K562 (cell line): Measurements from ENCODE around the gene CACNA2D3. TPM values are rescaled to one million over a fixed set of nuclear protein-coding genes. Genes with fewer than 3 reads are reported as not detected.

ENCODE experiments used
- ATAC-seq: fragments of 200-7000 bp; cut with Tn5 transposase; 3 replicates; pipeline ENCODE4 v1.9.1; 2020; ENCODE audit warnings: moderate library complexity
- BruUV-seq: library from RNA; stranded (reverse); fragments of 400-500 nt; replicated peaks from 2 replicates; lab custom pipeline; 2021; lab: Mats Ljungman, UMichigan
- CTCF ChIA-PET: fragments of 300-600 bp; formaldehyde crosslinking; extraction: SDS; loops from one replicate; lab custom pipeline; 2021; ENCODE audit warnings: low intra/inter-chr PET ratio; lab: Yijun Ruan, JAX
- POLR2A ChIA-PET: fragments of 300-600, 350-650 bp; sonication (Branson Sonifier 250); formaldehyde crosslinking; extraction: SDS; loops from one replicate; lab custom pipeline; 2021; ENCODE audit warnings: antibody characterized with exemption, inconsistent platforms; lab: Yijun Ruan, JAX
- DNase-seq, 4 experiments: peaks; one replicate each; pipeline versions ENCODE4 v3.0.0 to v3.0.0-alpha.2; 2011 to 2018; ENCODE audit warnings: low spot score in 3 of 4, mixed read lengths in 3 of 4; ENCODE audit errors: extremely low read depth in 1 of 4
- FAIRE-seq: peaks from 2 replicates; lab custom pipeline; 2011; peaks lifted over from hg19 to GRCh38; lab: Jason Lieb, UNC
- H2AFZ ChIP-seq: 2 replicates; pipeline ENCODE4 v1.6.0; 2011; ENCODE audit warnings: low read depth, low read length, control low read depth, inconsistent platforms
- H3K27ac ChIP-seq: fragments of 200-600 bp; 3 replicates; pipeline ENCODE4 v1.8.0; 2011; ENCODE audit warnings: low read depth, mild to moderate bottlenecking, control low read depth, inconsistent platforms, low read length, moderate library complexity, mixed read lengths; ENCODE audit errors: extremely low read depth
- H3K27me3 ChIP-seq, 2 experiments: fragments of 300-600 bp in 1 of 2; 2 replicates in 1 of 2; 3 replicates in 1 of 2; pipeline versions ENCODE4 v1.6.0 to v1.8.0; 2011; ENCODE audit warnings: inconsistent platforms in 2 of 2, low read length in 2 of 2, mild to moderate bottlenecking in 1 of 2, mixed read lengths in 1 of 2, moderate library complexity in 1 of 2; ENCODE audit not compliant: control insufficient read depth in 2 of 2, insufficient read depth in 2 of 2
- H3K36me3 ChIP-seq: fragments of 300-600 bp; 3 replicates; pipeline ENCODE4 v1.8.0; 2011; ENCODE audit warnings: mild to moderate bottlenecking, low read length, inconsistent platforms; ENCODE audit not compliant: control insufficient read depth, insufficient read depth
- H3K4me1 ChIP-seq, 2 experiments: fragments of 200-600 bp in 1 of 2; replicated peaks in 1 of 2; 2 replicates in 1 of 2; 3 replicates in 1 of 2; pipeline versions ENCODE4 v1.5.1 to v1.8.0; 2011; ENCODE audit warnings: inconsistent platforms in 2 of 2, low read length in 2 of 2, mild to moderate bottlenecking in 1 of 2, mixed read lengths in 1 of 2, moderate library complexity in 1 of 2; ENCODE audit not compliant: control insufficient read depth in 2 of 2, insufficient read depth in 2 of 2
- H3K4me2 ChIP-seq: 2 replicates; pipeline ENCODE4 v1.6.1; 2011; ENCODE audit warnings: low read length, control low read depth, inconsistent platforms, mixed read lengths; ENCODE audit not compliant: insufficient read depth
- H3K4me3 ChIP-seq: fragments of 200-600 bp; sonication (generic), shearing (Covaris generic); 2 replicates; pipeline ENCODE4 v1.5.1; 2016; ENCODE audit warnings: control low read depth, inconsistent platforms
- H3K79me2 ChIP-seq: fragments of 200-600 bp; 3 replicates; pipeline ENCODE4 v1.8.0; 2011; ENCODE audit warnings: low read length, inconsistent platforms; ENCODE audit not compliant: control insufficient read depth, insufficient read depth
- H3K9ac ChIP-seq, 2 experiments: 2 replicates each; pipeline versions ENCODE4 v1.6.0 to v1.6.1; 2011; ENCODE audit warnings: low read depth in 2 of 2, low read length in 2 of 2, control low read depth in 1 of 2, inconsistent platforms in 1 of 2, mild to moderate bottlenecking in 1 of 2, mixed read lengths in 1 of 2; ENCODE audit not compliant: insufficient read depth in 1 of 2
- H3K9me1 ChIP-seq: one replicate; pipeline ENCODE4 v1.6.0; 2011; ENCODE audit warnings: inconsistent platforms, mild to moderate bottlenecking, low read length, moderate library complexity; ENCODE audit not compliant: control insufficient read depth, insufficient read depth
- H3K9me3 ChIP-seq: replicated peaks from 2 replicates; pipeline ENCODE4 v1.5.1; 2011; ENCODE audit warnings: low read depth, low read length, inconsistent platforms; ENCODE audit not compliant: control insufficient read depth, insufficient read depth
- H4K20me1 ChIP-seq: replicated peaks from 2 replicates; pipeline ENCODE4 v1.6.1; 2011; ENCODE audit warnings: low read length, inconsistent platforms, mixed read lengths; ENCODE audit not compliant: control insufficient read depth, insufficient read depth
- COPS2 ChIP-seq: fragments of 450-650 bp; conservative IDR thresholded peaks from 2 replicates; pipeline ENCODE4 v1.6.1; 2016; ENCODE audit warnings: mild to moderate bottlenecking, moderate library complexity
- DACH1 ChIP-seq: fragments of 450-650 bp; IDR thresholded peaks from 2 replicates; pipeline ENCODE4 v1.6.1; 2018; ENCODE audit not compliant: partially characterized antibody
- LCOR ChIP-seq: sonication (generic); formaldehyde crosslinking; IDR thresholded peaks from 2 replicates; pipeline ENCODE4 v1.8.0; 2022; ENCODE audit warnings: mild to moderate bottlenecking, missing genetic modification reagents
- MTA3 ChIP-seq: fragments of 450-650 bp; formaldehyde crosslinking; IDR thresholded peaks from 2 replicates; pipeline ENCODE4 v1.6.1; 2017; ENCODE audit warnings: mild to moderate bottlenecking, borderline replicate concordance
- NCOR1 ChIP-seq: fragments of 450-650 bp; IDR thresholded peaks from 2 replicates; pipeline ENCODE4 v1.6.1; 2016; ENCODE audit warnings: mild to moderate bottlenecking, moderate library complexity
- NFRKB ChIP-seq: fragments of 450-650 bp; IDR thresholded peaks from 2 replicates; pipeline ENCODE4 v1.6.1; 2016; ENCODE audit warnings: low read depth
- SMAD2 ChIP-seq: fragments of 150-350 bp; IDR thresholded peaks from 2 replicates; pipeline ENCODE4 v1.6.1; 2014; ENCODE audit warnings: low read depth, mild to moderate bottlenecking, low read length
- TRIM28 ChIP-seq: fragments of 450-650 bp; IDR thresholded peaks from 2 replicates; pipeline ENCODE4 v1.6.1; 2017
- ZFP30 ChIP-seq: fragments of 250-450 bp; sonication (Bioruptor Pico); IDR thresholded peaks from 2 replicates; pipeline ENCODE4 v1.8.0; 2022; ENCODE audit warnings: moderate library complexity, mild to moderate bottlenecking, inconsistent platforms, borderline replicate concordance
- ZNF324 ChIP-seq: fragments of 250-450 bp; sonication (Bioruptor Pico); IDR thresholded peaks from 2 replicates; pipeline ENCODE4 v1.4.0; 2020; ENCODE audit warnings: mild to moderate bottlenecking
- ZNF445 ChIP-seq: fragments of 250-450 bp; sonication (Bioruptor Pico); IDR thresholded peaks from 2 replicates; pipeline ENCODE4 v1.4.0; 2020; ENCODE audit warnings: low read depth, mild to moderate bottlenecking, moderate library complexity
- ZNF644 ChIP-seq: fragments of 200-800 bp; sonication (Bioruptor generic); IDR thresholded peaks from 2 replicates; pipeline ENCODE4 v1.6.1; 2016; ENCODE audit warnings: low read depth, missing genetic modification characterization, missing compliant biosample characterization
- WGBS: fragments of 100-300 bp; shearing (Covaris generic); methylation state at CpG from one replicate; pipeline ENCODE4 v1.1.6; 2016; ENCODE audit warnings: low coverage, mixed read lengths; ENCODE audit not compliant: insufficient coverage; ENCODE audit errors: missing lambda C conversion rate; 5-methylcytosine and 5-hydroxymethylcytosine counted together
- in situ Hi-C: fragments of 300-500 bp; cut with MboI; formaldehyde crosslinking; loops from 4 replicates; pipeline ENCODE4 v1.15.0; 2018; ENCODE audit warnings: inconsistent platforms, mixed read lengths
- intact Hi-C: fragments of 100-400 bp; cut with micrococcal nuclease; formaldehyde crosslinking; loops from 2 replicates; pipeline ENCODE4 v1.14.2; 2022
- polyA plus RNA-seq, 8 experiments: library from polyadenylated mRNA; depleted of rRNA in 4 of 8; stranded (reverse) in 5 of 8; unstranded in 3 of 8; fragments of >200 nt; fragmentation: Nextera tagmentation in 2 of 8; fragmentation: Illumina TruSeq in 1 of 8; extraction: Ambion mirVana in 2 of 8; extraction: Trizol in 1 of 8; gene quantifications; 2 replicates each; pipeline versions ENCODE4 v1.2.1 to v1.2.3, GENCODE V29; 2011 to 2014; ENCODE audit warnings: inconsistent platforms in 1 of 8, missing spikeins in 1 of 8
- total RNA-seq, 7 experiments: library from RNA; depleted of rRNA in 6 of 7; stranded (reverse); fragments of >200 nt in 6 of 7; fragmentation: Illumina TruSeq in 2 of 7; extraction: Trizol in 2 of 7; gene quantifications; 2 replicates each; pipeline versions ENCODE4 v1.2.1 to v1.2.3, GENCODE V29; 2011 to 2021; ENCODE audit warnings: low replicate concordance in 1 of 7
- TF ChIP-seq, protein P1 (sequence below): sonication (generic); formaldehyde crosslinking; IDR thresholded peaks from 2 replicates; pipeline ENCODE4 v1.8.0; 2022; ENCODE audit warnings: mild to moderate bottlenecking, missing genetic modification reagents, borderline replicate concordance
- TF ChIP-seq, protein P2 (sequence below): fragments of 250-450 bp; sonication (Bioruptor Pico); IDR thresholded peaks from 2 replicates; pipeline ENCODE4 v1.8.0; 2022; ENCODE audit warnings: moderate library complexity, mild to moderate bottlenecking, inconsistent platforms
- TF ChIP-seq, protein P3 (sequence below): fragments of 450-650 bp; formaldehyde crosslinking; IDR thresholded peaks from 2 replicates; pipeline ENCODE4 v1.4.0; 2022; ENCODE audit warnings: missing genetic modification characterization
- TF ChIP-seq, protein P4 (sequence below): fragments of 200-800 bp; sonication (Bioruptor generic); IDR thresholded peaks from 2 replicates; pipeline ENCODE4 v1.6.1; 2016; ENCODE audit warnings: missing genetic modification characterization, missing compliant biosample characterization

CACNA2D3 gene
- total and polyA plus RNA-seq, 9 of the 15 experiments (the other 6 are each of a cell fraction or from before 2014, with no cell fraction given): 0.01 TPM; not detected in 8

DNA sequence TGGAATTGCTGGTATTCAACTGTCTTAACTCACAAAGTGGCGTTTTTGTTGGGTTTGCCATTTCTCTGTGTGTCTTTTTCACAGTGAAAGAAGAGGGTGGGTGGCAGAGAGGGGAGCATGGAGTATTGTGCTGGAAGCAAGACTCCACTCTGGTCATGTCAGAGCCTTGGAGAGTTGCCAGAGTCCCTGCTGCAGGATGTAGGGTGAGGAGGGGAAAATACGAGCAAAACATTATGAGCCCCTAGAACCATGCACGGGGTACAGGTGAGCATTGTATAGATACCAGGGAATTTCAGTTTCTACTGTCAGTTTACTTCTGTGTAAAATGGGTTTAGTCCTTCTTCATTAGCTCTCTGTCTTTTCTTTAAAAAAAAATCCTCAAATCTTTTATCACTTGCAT is 249.9 kb downstream of the CACNA2D3 start:
- CTCF ChIA-PET: no interaction called here
- Histone ChIP-seq H3K4me1 (no peaks in the 10 kb centered on the region), H3K27me3 (no peaks in the 10 kb centered on the region), H3K4me2 (no peak overlapping the region), H3K9ac (no peak overlapping the region), H3K4me3 (no peak overlapping the region), H3K36me3 (no peaks in the 10 kb centered on the region), H3K27ac (no peak overlapping the region), H4K20me1 (no peaks in the 10 kb centered on the region), H3K79me2 (no peaks in the 10 kb centered on the region), H3K9me3 (no peaks in the 10 kb centered on the region), H2AFZ (no peak overlapping the region), H3K9me1 (no peaks in the 10 kb centered on the region)
- POLR2A ChIA-PET: no interaction called here
- TF ChIP-seq DACH1: no peak
- TF ChIP-seq ZNF324 (CRISPR knock-in tag): no peak
- no peak for TF ChIP-seq COPS2
- no peak for TF ChIP-seq TRIM28
- TF ChIP-seq ZFP30 (CRISPR knock-in tag): no peak
- TF ChIP-seq, protein P1, sequence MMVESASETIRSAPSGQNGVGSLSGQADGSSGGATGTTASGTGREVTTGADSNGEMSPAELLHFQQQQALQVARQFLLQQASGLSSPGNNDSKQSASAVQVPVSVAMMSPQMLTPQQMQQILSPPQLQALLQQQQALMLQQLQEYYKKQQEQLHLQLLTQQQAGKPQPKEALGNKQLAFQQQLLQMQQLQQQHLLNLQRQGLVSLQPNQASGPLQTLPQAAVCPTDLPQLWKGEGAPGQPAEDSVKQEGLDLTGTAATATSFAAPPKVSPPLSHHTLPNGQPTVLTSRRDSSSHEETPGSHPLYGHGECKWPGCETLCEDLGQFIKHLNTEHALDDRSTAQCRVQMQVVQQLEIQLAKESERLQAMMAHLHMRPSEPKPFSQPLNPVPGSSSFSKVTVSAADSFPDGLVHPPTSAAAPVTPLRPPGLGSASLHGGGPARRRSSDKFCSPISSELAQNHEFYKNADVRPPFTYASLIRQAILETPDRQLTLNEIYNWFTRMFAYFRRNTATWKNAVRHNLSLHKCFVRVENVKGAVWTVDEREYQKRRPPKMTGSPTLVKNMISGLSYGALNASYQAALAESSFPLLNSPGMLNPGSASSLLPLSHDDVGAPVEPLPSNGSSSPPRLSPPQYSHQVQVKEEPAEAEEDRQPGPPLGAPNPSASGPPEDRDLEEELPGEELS (CRISPR knock-in tag): no peak
- no peak for TF ChIP-seq LCOR (CRISPR knock-in tag)
- TF ChIP-seq NCOR1: no peak
- no peak for TF ChIP-seq SMAD2
- TF ChIP-seq MTA3: no peak
- TF ChIP-seq, protein P2, sequence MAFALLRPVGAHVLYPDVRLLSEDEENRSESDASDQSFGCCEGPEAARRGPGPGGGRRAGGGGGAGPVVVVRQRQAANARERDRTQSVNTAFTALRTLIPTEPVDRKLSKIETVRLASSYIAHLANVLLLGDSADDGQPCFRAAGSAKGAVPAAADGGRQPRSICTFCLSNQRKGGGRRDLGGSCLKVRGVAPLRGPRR: no peak
- TF ChIP-seq, protein P3, sequence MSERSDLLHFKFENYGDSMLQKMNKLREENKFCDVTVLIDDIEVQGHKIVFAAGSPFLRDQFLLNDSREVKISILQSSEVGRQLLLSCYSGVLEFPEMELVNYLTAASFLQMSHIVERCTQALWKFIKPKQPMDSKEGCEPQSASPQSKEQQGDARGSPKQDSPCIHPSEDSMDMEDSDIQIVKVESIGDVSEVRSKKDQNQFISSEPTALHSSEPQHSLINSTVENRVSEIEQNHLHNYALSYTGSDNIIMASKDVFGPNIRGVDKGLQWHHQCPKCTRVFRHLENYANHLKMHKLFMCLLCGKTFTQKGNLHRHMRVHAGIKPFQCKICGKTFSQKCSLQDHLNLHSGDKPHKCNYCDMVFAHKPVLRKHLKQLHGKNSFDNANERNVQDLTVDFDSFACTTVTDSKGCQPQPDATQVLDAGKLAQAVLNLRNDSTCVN (CRISPR knock-in tag): no peak
- TF ChIP-seq, protein P4, sequence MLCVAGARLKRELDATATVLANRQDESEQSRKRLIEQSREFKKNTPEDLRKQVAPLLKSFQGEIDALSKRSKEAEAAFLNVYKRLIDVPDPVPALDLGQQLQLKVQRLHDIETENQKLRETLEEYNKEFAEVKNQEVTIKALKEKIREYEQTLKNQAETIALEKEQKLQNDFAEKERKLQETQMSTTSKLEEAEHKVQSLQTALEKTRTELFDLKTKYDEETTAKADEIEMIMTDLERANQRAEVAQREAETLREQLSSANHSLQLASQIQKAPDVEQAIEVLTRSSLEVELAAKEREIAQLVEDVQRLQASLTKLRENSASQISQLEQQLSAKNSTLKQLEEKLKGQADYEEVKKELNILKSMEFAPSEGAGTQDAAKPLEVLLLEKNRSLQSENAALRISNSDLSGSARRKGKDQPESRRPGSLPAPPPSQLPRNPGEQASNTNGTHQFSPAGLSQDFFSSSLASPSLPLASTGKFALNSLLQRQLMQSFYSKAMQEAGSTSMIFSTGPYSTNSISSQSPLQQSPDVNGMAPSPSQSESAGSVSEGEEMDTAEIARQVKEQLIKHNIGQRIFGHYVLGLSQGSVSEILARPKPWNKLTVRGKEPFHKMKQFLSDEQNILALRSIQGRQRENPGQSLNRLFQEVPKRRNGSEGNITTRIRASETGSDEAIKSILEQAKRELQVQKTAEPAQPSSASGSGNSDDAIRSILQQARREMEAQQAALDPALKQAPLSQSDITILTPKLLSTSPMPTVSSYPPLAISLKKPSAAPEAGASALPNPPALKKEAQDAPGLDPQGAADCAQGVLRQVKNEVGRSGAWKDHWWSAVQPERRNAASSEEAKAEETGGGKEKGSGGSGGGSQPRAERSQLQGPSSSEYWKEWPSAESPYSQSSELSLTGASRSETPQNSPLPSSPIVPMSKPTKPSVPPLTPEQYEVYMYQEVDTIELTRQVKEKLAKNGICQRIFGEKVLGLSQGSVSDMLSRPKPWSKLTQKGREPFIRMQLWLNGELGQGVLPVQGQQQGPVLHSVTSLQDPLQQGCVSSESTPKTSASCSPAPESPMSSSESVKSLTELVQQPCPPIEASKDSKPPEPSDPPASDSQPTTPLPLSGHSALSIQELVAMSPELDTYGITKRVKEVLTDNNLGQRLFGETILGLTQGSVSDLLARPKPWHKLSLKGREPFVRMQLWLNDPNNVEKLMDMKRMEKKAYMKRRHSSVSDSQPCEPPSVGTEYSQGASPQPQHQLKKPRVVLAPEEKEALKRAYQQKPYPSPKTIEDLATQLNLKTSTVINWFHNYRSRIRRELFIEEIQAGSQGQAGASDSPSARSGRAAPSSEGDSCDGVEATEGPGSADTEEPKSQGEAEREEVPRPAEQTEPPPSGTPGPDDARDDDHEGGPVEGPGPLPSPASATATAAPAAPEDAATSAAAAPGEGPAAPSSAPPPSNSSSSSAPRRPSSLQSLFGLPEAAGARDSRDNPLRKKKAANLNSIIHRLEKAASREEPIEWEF (CRISPR knock-in tag): no peak
- TF ChIP-seq ZNF644: no peak
- no peak for TF ChIP-seq NFRKB
- no peak for TF ChIP-seq ZNF445 (CRISPR knock-in tag)
- no TSS peak for BruUV-seq
- DNase-seq (no peak), ATAC-seq (no peak), FAIRE-seq (no peak)
- in situ Hi-C loops: no loop called here
- WGBS: 0% methylated on average over 3 of the region's 3 CpGs
- intact Hi-C loops: loop anchor here (10.0 kb wide), 1 partner anchor 227 kb away; no protein-coding TSS in a partner anchor
